Adrenal gland (tissue), 5 donors: ENCODE data around the gene HDGFL3.

Experiments used
- POLR2A ChIP-seq, 2 donors: fragments of 450-650 bp; IDR thresholded peaks; one replicate each; pipeline ENCODE4 v1.6.1; 2017; ENCODE audit warnings: antibody characterized with exemption in 2 of 2, mild to moderate bottlenecking in 2 of 2, moderate library complexity in 1 of 2
- TF ChIP-seq, protein P1 (sequence below), 6 experiments: fragments of 450-650 bp in 4 of 6; fragments of 200-600 bp in 2 of 6; sonication (generic) in 1 of 6; IDR thresholded peaks; 1 replicate in 5 of 6; 2 replicates in 1 of 6; pipeline versions ENCODE4 v1.5.1 to v1.8.0; 2016 to 2021; ENCODE audit warnings: antibody characterized with exemption in 6 of 6, mild to moderate bottlenecking in 2 of 6, moderate library complexity in 1 of 6
- donor health status: DM: no; HTN: no; CAD: no.

DNA sequence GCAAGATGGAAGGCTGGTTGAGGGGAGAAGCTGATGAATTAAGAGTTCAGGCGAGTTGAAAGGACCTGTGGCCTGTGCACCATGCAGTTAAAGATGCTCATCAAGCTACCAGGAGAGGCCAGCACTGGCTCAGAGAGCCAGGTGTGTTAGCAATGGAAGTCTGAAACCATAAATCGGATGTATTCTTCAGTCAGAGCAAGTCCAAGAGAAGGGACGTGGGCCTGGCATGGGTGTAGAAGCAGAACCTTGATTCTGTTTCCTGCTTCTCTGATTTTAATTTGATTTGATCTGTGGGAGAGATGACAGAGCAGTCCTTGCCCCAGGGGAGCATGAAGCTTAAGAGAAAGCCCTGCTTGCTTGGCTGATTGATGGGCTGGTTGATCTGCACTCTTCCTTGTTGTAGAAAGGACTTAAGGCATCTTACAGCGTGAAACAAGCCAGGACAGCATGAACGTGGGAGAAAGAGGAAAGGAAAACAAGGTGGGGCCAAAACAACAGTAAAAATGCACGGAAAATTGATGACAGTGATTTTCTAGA, 89.3 kb downstream of the HDGFL3 start:
- TF ChIP-seq, protein P1, sequence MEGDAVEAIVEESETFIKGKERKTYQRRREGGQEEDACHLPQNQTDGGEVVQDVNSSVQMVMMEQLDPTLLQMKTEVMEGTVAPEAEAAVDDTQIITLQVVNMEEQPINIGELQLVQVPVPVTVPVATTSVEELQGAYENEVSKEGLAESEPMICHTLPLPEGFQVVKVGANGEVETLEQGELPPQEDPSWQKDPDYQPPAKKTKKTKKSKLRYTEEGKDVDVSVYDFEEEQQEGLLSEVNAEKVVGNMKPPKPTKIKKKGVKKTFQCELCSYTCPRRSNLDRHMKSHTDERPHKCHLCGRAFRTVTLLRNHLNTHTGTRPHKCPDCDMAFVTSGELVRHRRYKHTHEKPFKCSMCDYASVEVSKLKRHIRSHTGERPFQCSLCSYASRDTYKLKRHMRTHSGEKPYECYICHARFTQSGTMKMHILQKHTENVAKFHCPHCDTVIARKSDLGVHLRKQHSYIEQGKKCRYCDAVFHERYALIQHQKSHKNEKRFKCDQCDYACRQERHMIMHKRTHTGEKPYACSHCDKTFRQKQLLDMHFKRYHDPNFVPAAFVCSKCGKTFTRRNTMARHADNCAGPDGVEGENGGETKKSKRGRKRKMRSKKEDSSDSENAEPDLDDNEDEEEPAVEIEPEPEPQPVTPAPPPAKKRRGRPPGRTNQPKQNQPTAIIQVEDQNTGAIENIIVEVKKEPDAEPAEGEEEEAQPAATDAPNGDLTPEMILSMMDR (IDR thresholded peaks at IDR 0.05): no peak
- TF ChIP-seq POLR2A (IDR thresholded peaks at IDR 0.05): no peak
